Measurements from ENCODE around the gene NOL8. TPM values are rescaled to one million over a fixed set of nuclear protein-coding genes. Genes with fewer than 3 reads are reported as not detected.

The NOL8 gene
- total RNA-seq, 4 donors from 2014 or later, result 20.7 to 52.3 (median 37.2) TPM

DNA sequence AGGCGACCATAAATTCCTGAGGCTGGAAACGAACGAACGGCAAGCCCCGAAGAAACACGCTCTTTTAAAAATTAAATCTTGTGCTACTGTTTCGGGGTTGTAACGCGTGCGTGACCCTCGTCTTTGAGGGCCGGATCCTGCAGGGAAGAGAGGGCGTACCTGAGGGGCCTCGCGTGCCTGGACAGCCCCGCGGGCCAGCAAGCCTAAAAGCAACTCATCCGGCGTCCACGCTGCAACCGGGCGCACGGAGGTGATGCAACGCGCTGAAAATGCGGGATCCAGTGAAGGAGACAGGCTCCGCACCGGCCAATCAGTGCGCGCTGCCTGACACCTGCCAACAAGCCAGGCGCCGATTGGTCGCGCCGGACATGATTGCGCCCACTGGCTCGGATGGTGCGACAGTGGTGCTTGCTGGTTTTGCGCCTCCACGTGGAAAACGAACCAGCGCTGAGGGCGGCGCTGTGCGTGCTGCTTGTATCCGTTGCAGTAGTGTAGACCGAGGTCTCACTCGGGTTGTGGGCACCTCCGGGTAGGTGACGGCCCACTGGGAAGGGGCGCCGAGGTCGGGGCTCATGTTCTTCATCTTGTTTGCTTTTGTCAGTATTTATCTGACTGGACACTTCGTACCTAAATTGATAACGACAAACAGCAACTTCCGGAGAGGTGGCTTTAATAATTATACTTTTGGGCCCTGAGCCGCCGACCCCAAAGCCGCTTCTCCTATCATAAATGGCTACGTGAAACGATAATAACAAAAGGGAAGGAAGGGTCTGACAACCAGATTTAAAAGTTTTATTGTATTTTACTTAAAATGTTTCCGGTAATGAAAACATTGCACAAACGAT lies 31.5 kb downstream of the NOL8 start, which contains the start of gene IARS1:
TSS of gene IARS1 (minus strand) at position 246 of the 845 bp plus-strand sequence. CDS start 4,278 bp downstream, outside the sequence.
- WGBS, 2 donors, result 1% methylated on average over 38 of the region's 63 CpGs
- intact Hi-C loops (cut with DNase I), result no loop called here

DNA sequence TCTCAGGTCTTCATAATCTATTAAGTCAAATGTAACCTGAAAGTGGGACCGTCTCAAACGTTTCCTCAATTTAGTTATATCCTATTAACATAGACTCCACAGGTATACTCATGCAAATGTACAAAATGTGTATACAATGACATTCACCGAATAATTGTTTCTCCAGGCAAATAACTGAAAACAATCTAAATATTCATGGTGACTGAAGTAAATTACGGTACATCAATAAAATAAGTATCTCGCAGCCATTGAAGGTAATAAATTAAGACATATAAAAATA lies 32.1 kb downstream of the NOL8 start:
- no peak for DNase-seq
- peak overlapping the region in 3 of 4 donors; percentile 74 to 88 (median 75) for H3K27ac ChIP-seq
- no peaks in the 10 kb centered on the region for H3K27me3 ChIP-seq
- H3K4me1 ChIP-seq, result peaks cover 14 to 46% (median 16%) of the 10 kb centered on the region in 3 donors
- H3K9me3 ChIP-seq, result no peaks in the 10 kb centered on the region
- 0% methylated on average over 5 of the region's 5 CpGs for WGBS, 2 donors
- peaks cover 0 to 33% (median 8%) of the 10 kb centered on the region in 3 donors for H3K36me3 ChIP-seq
- intact Hi-C loops (cut with DNase I), result no loop called here
- TF ChIP-seq, protein P1, sequence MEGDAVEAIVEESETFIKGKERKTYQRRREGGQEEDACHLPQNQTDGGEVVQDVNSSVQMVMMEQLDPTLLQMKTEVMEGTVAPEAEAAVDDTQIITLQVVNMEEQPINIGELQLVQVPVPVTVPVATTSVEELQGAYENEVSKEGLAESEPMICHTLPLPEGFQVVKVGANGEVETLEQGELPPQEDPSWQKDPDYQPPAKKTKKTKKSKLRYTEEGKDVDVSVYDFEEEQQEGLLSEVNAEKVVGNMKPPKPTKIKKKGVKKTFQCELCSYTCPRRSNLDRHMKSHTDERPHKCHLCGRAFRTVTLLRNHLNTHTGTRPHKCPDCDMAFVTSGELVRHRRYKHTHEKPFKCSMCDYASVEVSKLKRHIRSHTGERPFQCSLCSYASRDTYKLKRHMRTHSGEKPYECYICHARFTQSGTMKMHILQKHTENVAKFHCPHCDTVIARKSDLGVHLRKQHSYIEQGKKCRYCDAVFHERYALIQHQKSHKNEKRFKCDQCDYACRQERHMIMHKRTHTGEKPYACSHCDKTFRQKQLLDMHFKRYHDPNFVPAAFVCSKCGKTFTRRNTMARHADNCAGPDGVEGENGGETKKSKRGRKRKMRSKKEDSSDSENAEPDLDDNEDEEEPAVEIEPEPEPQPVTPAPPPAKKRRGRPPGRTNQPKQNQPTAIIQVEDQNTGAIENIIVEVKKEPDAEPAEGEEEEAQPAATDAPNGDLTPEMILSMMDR (IDR thresholded peaks at IDR 0.05), result no peak
- TF ChIP-seq POLR2A (IDR thresholded peaks at IDR 0.05), result no peak
- H3K4me3 ChIP-seq, result peak overlapping the region; percentile 65 to 86 (median 70)

More for the DNA sequence above, 31.5 kb downstream of the NOL8 start, which contains the start of gene IARS1:
- Histone ChIP-seq H3K27ac (peak within 1 kb of the TSS; percentile 74 to 88 (median 80)), H3K27me3 (no peaks in the 10 kb centered on the region), H3K9me3 (no peaks in the 10 kb centered on the region), H3K4me3 (peak within 1 kb of the TSS; percentile 65 to 86 (median 70)), H3K36me3 (peaks cover 0 to 33% (median 14%) of the 10 kb centered on the region in 3 donors), H3K4me1 (peaks cover 14 to 46% (median 16%) of the 10 kb centered on the region in 3 donors)
- peak in 3 of 4 donors; percentile 46 to 72 (median 47) for TF ChIP-seq POLR2A (IDR thresholded peaks at IDR 0.05)
- TF ChIP-seq, protein P1 (IDR thresholded peaks at IDR 0.05), result peak in 4 of 6 experiments; percentile 8 to 46 (median 18)
- DNase-seq, result peak; percentile 82

DNA sequence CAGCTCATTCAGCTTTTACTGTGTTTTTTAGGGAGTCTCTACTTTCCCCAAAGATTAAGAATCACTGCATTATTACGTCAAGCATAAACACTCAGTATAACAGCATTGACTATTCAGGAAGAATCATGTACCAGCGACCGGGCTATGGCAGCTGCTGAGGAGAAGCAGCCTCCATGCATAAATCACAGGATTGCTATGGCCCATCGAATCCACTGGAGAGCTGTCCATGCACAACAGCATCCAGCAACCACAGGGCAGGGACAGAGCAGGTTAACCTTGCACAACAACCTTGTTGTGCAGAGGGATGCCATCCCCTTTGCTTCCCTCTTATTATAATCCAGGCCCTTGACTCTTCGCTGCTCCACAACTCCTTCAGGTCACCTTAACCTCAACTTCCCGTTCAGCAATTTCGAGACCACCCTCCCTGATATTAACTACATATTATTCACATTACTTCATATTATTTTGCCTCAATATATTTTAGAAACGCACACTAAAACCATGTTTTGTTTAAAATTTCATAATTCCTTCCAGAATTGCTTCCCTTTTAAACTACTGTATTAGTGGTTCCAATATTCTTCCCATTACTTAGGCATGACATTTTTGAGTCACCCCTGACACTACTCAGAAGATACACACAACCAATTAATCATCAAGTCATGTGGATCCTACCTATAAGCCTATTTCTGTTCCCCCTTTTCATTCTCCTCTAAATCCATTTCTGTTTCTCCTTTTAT lies 32.6 kb downstream of the NOL8 start:
- Histone ChIP-seq H3K27me3 (no peaks in the 10 kb centered on the region), H3K36me3 (peaks cover 0 to 33% (median 3%) of the 10 kb centered on the region in 3 donors), H3K4me1 (peaks cover 14 to 46% (median 16%) of the 10 kb centered on the region in 3 donors), H3K27ac (peak overlapping the region in 3 of 4 donors; percentile 74 to 88 (median 75)), H3K4me3 (peak overlapping the region; percentile 65 to 86 (median 70)), H3K9me3 (no peaks in the 10 kb centered on the region)
- TF ChIP-seq POLR2A (IDR thresholded peaks at IDR 0.05), result no peak
- TF ChIP-seq, protein P1 (IDR thresholded peaks at IDR 0.05), result no peak
- no peak for DNase-seq
- 37 to 49% methylated on average over 8 of the region's 8 CpGs for WGBS, 2 donors
- intact Hi-C loops (cut with DNase I), result no loop called here

DNA sequence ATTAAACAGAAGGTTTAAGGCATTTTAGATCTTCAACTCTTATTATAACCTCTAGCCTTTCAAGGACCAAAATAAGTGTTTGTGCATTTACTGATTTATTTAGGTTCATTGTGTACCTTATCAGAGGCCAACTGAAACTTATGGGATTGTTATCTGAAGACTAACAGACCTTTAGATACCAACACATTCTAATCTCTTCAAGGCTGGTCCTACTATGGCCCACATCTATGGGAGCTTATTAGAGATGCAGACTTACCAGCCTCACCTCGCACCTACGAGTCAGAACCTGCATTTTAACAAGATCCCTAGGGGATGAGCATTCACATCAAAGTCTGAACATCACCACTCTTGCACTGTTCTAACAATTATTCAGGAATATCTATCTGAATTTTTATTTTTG lies 33.6 kb downstream of the NOL8 start:
- intact Hi-C loops (cut with DNase I), result no loop called here
- DNase-seq, result no peak
- H3K27ac ChIP-seq, result no peak overlapping the region
- no peak overlapping the region for H3K4me3 ChIP-seq
- TF ChIP-seq POLR2A (IDR thresholded peaks at IDR 0.05), result no peak
- TF ChIP-seq, protein P1 (IDR thresholded peaks at IDR 0.05), result no peak
- peaks cover 14 to 46% (median 16%) of the 10 kb centered on the region in 3 donors for H3K4me1 ChIP-seq
- no peaks in the 10 kb centered on the region for H3K27me3 ChIP-seq
- peaks cover 0 to 33% (median 0%) of the 10 kb centered on the region in 3 donors for H3K36me3 ChIP-seq
- no peaks in the 10 kb centered on the region for H3K9me3 ChIP-seq
- 54 to 67% methylated on average over 2 of the region's 2 CpGs for WGBS, 2 donors
